ENCODE measurements around the gene PLPPR1.

PLPPR1 gene

DNA sequence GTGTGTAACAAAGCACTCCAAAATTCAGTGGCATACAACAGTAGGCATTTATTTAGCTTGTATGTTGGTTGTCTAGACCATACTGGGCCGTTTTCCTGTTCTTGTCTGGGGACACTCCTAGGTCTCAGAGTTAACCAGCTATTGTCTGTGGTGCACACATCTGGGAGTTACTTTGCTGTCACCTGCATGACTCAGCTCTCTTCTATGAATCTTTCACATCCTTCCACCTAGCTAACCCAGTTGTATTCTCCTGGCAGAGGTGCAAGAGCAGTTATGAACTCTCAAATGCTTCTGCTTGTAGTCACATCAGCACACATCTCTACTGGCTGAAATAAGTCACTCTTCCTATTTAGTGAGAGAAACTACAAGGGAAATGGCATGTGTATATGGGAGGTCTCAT lies 218.2 kb downstream of the PLPPR1 start:
- TF ChIP-seq, protein P1, sequence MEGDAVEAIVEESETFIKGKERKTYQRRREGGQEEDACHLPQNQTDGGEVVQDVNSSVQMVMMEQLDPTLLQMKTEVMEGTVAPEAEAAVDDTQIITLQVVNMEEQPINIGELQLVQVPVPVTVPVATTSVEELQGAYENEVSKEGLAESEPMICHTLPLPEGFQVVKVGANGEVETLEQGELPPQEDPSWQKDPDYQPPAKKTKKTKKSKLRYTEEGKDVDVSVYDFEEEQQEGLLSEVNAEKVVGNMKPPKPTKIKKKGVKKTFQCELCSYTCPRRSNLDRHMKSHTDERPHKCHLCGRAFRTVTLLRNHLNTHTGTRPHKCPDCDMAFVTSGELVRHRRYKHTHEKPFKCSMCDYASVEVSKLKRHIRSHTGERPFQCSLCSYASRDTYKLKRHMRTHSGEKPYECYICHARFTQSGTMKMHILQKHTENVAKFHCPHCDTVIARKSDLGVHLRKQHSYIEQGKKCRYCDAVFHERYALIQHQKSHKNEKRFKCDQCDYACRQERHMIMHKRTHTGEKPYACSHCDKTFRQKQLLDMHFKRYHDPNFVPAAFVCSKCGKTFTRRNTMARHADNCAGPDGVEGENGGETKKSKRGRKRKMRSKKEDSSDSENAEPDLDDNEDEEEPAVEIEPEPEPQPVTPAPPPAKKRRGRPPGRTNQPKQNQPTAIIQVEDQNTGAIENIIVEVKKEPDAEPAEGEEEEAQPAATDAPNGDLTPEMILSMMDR (IDR thresholded peaks at IDR 0.05; ENCODE audit: insufficient read depth, low read length, poor library complexity, severe bottlenecking): no peak
- Histone ChIP-seq H3K27me3 (replicated peaks; ENCODE audit: control insufficient read depth, insufficient read depth, low read length) (no peaks in the 10 kb centered on the region), H3K4me3 (replicated peaks; ENCODE audit: low read depth, low read length) (no peak overlapping the region), H3K36me3 (ENCODE audit: control insufficient read depth, insufficient read depth, low read length) (no peaks in the 10 kb centered on the region)
- DNase-seq (ENCODE audit: extremely low read depth, insufficient read length): no peak

DNA sequence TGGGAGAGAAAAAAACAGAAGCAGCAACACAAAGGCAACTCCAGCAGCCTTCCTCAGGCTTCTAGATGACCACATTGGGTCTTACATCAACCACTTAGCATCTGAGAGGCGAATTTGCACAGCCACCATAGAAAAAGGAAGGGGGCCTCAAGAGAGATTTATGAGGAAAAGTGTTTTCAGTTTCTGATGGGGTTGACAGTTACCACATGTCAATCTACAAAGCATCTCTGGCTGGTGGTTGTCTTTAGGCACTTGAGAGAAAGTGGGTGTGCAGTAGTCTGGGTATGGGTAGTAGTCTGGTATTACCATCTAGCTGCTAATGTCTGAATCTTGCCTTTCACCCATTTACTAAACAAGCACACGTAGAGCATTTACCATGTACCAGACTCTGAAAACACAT lies 218.8 kb downstream of the PLPPR1 start:
- TF ChIP-seq, protein P1 (IDR thresholded peaks at IDR 0.05; ENCODE audit: insufficient read depth, low read length, poor library complexity, severe bottlenecking): no peak
- no peak for DNase-seq (ENCODE audit: extremely low read depth, insufficient read length)
- Histone ChIP-seq H3K36me3 (ENCODE audit: control insufficient read depth, insufficient read depth, low read length) (no peaks in the 10 kb centered on the region), H3K4me3 (replicated peaks; ENCODE audit: low read depth, low read length) (no peak overlapping the region), H3K27me3 (replicated peaks; ENCODE audit: control insufficient read depth, insufficient read depth, low read length) (no peaks in the 10 kb centered on the region)

DNA sequence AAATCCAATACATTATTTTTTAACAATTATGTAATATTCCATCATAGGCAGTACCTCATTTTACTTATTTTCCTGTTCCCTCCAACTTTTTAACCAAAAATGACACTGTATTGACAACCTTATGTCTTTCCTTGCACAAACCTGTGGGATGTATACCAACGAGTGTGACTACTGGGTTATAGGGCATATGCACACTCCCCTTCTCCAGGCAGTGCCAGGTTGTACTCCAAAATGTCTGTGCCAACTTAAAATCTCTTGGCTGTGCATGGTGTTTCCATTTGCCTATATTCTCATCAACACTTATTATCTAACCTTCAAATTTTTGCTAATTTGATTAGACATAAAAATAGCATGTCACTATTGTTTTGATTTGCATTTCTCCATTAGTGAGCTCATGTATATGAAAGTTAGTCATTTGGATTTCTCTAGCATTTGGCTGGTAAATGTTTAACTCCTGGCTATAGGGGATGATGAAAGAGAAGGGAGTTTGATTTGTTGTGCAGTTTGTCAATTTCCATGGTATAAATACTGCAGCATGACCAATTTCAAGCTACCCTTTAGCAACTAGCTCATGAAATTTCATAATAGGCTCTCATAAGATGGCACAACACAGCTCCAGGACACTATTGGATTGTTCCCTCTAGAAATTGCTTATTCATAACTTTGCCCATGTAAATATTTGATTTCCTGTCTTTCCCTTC lies 226.4 kb downstream of the PLPPR1 start:
- H3K36me3 ChIP-seq (ENCODE audit: control insufficient read depth, insufficient read depth, low read length): no peaks in the 10 kb centered on the region
- no peaks in the 10 kb centered on the region; the same call in 1 of the 2 replicates for H3K27me3 ChIP-seq (replicated peaks; ENCODE audit: control insufficient read depth, insufficient read depth, low read length)
- DNase-seq (ENCODE audit: extremely low read depth, insufficient read length): no peak
- H3K4me3 ChIP-seq (replicated peaks; ENCODE audit: low read depth, low read length): no peak overlapping the region
- TF ChIP-seq, protein P1 (IDR thresholded peaks at IDR 0.05; ENCODE audit: insufficient read depth, low read length, poor library complexity, severe bottlenecking): no peak

DNA sequence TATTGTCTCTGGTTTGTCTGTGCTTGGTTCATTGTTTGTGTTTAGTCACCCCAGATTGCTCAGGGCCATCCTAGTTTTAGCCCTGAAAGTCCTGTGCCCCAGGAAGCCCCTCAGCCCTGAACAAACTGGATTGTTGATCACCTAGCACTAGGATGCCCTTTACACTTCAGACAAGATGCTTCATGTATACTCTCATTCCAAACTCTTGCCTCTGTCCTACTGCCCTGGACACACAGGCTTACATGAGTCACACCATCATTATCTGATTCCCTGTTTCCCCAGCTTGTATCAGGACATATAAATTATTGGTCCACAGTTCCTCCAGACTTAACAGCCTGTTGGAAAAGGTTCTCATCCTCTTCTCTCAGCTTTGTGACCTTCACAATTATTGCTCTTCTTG lies 236.2 kb downstream of the PLPPR1 start:
- DNase-seq (ENCODE audit: extremely low read depth, insufficient read length): no peak
- H3K27me3 ChIP-seq (replicated peaks; ENCODE audit: control insufficient read depth, insufficient read depth, low read length): no peaks in the 10 kb centered on the region
- no peak overlapping the region for H3K4me3 ChIP-seq (replicated peaks; ENCODE audit: low read depth, low read length)
- no peaks in the 10 kb centered on the region for H3K36me3 ChIP-seq (ENCODE audit: control insufficient read depth, insufficient read depth, low read length)
- TF ChIP-seq, protein P1 (IDR thresholded peaks at IDR 0.05; ENCODE audit: insufficient read depth, low read length, poor library complexity, severe bottlenecking): no peak

DNA sequence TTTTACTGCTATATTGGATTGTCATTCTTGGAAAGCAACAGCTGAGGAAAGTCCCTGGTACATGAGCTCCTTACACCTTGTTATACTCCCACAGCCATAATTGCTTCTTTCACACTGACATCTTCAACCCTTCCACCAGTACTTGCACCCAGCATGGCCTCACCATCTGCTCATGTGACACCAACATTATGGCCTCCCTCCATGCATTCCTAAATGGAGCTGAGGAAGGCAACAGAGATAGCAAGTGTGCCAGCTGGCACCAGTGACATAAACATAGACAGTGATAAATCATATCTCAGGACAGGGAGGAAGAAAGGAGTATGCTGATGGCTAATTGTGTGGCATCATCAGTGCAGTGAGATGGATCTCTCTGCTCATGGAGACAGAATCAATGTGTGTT lies 236.7 kb downstream of the PLPPR1 start:
- H3K4me3 ChIP-seq (replicated peaks; ENCODE audit: low read depth, low read length): no peak overlapping the region
- H3K36me3 ChIP-seq (ENCODE audit: control insufficient read depth, insufficient read depth, low read length): no peaks in the 10 kb centered on the region
- TF ChIP-seq, protein P1 (IDR thresholded peaks at IDR 0.05; ENCODE audit: insufficient read depth, low read length, poor library complexity, severe bottlenecking): no peak
- no peaks in the 10 kb centered on the region for H3K27me3 ChIP-seq (replicated peaks; ENCODE audit: control insufficient read depth, insufficient read depth, low read length)
- no peak for DNase-seq (ENCODE audit: extremely low read depth, insufficient read length)

DNA sequence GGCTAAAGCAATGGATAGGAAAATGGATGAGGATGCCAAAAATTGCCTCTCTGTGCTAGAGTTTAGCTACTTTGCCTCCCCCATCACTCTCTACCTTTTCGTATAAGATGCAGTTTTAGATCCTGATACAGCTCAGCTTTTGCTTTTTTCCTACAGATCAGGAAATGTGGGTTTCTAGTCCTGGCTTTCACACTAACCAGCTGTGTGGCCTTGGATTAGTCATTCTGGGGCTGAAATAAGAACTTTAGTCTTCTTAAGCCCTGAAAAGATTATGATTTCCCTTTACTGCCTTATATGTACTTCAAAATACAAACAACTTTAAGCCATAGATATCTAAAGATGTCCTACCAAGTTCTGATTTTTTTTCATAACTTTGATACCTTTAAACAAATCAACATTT lies 239.9 kb downstream of the PLPPR1 start:
- Histone ChIP-seq H3K27me3 (replicated peaks; ENCODE audit: control insufficient read depth, insufficient read depth, low read length) (no peaks in the 10 kb centered on the region), H3K36me3 (ENCODE audit: control insufficient read depth, insufficient read depth, low read length) (no peaks in the 10 kb centered on the region), H3K4me3 (replicated peaks; ENCODE audit: low read depth, low read length) (no peak overlapping the region)
- TF ChIP-seq, protein P1 (IDR thresholded peaks at IDR 0.05; ENCODE audit: insufficient read depth, low read length, poor library complexity, severe bottlenecking): no peak
- no peak for DNase-seq (ENCODE audit: extremely low read depth, insufficient read length)
